Mucosa of descending colon (tissue), 3 donors: ENCODE results near the gene UGT1A6. TPM values are rescaled to one million over a fixed set of nuclear protein-coding genes. Genes with fewer than 3 reads are reported as not detected.

Source experiments
- ATAC-seq: fragments of 200-7000 bp; cut with Tn5 transposase; one replicate; pipeline ENCODE4 v1.9.1; 2020; ENCODE audit warnings: mild to moderate bottlenecking, moderate library complexity
- DNase-seq, 3 donors: peaks; one replicate each; pipeline ENCODE4 v3.0.0-alpha.2; 2020
- H3K36me3 ChIP-seq: fragments of 200-600 bp; one replicate; pipeline ENCODE4 v1.8.0; 2021; ENCODE audit warnings: low read depth, mild to moderate bottlenecking
- H3K4me1 ChIP-seq: fragments of 200-600 bp; one replicate; pipeline ENCODE4 v1.8.0; 2021; ENCODE audit warnings: low read depth, mild to moderate bottlenecking
- H3K4me3 ChIP-seq: fragments of 200-600 bp; one replicate; pipeline ENCODE4 v1.8.0; 2021; ENCODE audit warnings: mild to moderate bottlenecking
- H3K9me3 ChIP-seq: fragments of 200-600 bp; one replicate; pipeline ENCODE4 v1.8.0; 2021; ENCODE audit warnings: mild to moderate bottlenecking
- intact Hi-C, 2 donors: fragments of 100-400 bp; cut with DNase I in 1 of 2; cut with micrococcal nuclease in 1 of 2; formaldehyde crosslinking; loops; one replicate each; pipeline versions ENCODE4 v1.11.0 to v1.11.1; 2022; cut with DNase I, micrococcal nuclease
- total RNA-seq, 3 donors: library from RNA; stranded (reverse); fragmentation: NEBNext Ultra II Directional in 2 of 3; extraction: Animal tissue kit (Norgen Biotek cat#: 25700) in 2 of 3; gene quantifications; one replicate each; pipeline versions ENCODE4 v1.2.1 to v1.2.4, GENCODE V29; 2021 to 2023
- TF ChIP-seq, protein P1 (sequence below): fragments of 200-600 bp; IDR thresholded peaks from one replicate; pipeline ENCODE4 v1.8.0; 2022; ENCODE audit warnings: antibody characterized with exemption, mild to moderate bottlenecking
- donor health status: DM: no; HTN: no; CAD: no; lungs with moderate emphysema.
- donor health status: DM: no; HTN: no; CAD: no.
- donor health status: DM: no; HTN: yes; CAD: no.

The UGT1A6 gene
- total RNA-seq, 3 donors from 2014 or later, result 8.5 to 19.3 (median 8.7) TPM

DNA sequence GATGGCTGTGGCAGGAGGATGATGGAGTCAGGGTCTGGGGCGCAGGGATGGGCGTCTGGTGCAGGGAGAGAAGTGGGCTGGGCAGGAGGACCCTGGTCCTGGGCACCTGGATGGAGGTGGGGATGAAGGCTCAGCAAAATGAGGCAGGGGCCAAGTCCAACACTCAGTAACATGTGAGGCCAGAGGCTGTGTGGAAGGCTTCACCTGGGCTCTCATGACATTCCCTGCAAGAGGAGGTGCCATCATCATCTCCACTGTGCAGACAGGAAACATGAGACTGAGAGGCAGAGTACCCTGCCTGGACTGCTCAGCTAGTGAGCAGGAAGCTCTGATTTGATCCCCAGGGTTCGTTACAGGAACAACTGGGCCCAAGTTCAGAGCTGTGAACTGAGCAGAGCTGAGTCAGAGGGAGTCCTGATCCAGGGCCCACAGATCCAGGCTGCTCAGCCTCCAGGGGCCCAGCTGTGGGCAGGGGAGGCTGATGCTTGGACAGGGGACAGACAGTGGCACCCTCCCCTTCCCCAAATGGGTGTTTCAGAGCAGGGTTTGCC is 124.7 kb downstream of the UGT1A6 start:
- Histone ChIP-seq H3K9me3 (no peaks in the 10 kb centered on the region), H3K36me3 (no peaks in the 10 kb centered on the region), H3K4me3 (no peak overlapping the region), H3K4me1 (no peaks in the 10 kb centered on the region)
- no peak for DNase-seq
- peak; percentile 14 for ATAC-seq
- TF ChIP-seq, protein P1, sequence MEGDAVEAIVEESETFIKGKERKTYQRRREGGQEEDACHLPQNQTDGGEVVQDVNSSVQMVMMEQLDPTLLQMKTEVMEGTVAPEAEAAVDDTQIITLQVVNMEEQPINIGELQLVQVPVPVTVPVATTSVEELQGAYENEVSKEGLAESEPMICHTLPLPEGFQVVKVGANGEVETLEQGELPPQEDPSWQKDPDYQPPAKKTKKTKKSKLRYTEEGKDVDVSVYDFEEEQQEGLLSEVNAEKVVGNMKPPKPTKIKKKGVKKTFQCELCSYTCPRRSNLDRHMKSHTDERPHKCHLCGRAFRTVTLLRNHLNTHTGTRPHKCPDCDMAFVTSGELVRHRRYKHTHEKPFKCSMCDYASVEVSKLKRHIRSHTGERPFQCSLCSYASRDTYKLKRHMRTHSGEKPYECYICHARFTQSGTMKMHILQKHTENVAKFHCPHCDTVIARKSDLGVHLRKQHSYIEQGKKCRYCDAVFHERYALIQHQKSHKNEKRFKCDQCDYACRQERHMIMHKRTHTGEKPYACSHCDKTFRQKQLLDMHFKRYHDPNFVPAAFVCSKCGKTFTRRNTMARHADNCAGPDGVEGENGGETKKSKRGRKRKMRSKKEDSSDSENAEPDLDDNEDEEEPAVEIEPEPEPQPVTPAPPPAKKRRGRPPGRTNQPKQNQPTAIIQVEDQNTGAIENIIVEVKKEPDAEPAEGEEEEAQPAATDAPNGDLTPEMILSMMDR, result no peak
- intact Hi-C loops, result no loop called here

DNA sequence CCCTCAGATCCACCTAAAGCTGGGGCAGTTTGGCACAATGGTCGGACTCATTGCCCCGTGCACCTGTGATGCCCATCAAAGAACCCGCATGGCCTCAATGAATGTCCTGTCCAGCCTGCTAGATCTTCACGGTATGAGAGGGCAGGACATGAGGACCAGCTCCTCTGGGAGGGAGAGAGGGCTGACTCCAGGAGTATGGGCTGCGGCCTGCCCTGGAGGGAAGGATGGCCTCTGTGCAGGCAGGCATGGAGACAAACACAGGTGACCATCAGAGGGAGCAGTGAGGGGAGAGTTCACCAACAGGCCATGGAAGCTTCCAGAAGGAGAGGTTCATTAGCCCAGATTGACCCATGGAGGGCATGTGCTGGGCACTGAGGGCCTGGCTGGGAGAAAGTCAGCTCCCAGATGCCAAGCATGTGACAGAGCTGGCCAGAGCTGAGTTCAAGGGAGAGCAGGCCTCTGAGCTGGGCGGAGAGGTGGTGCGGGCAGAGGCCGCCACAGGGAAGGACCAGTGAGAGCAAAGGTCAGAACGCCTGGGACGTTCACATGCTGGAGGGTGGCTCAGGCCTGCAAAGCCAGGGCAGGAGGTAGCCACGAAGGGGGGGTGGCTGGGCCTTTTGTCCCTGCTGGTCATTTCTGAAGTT is 125.4 kb downstream of the UGT1A6 start:
- Histone ChIP-seq H3K36me3 (no peaks in the 10 kb centered on the region), H3K9me3 (no peaks in the 10 kb centered on the region), H3K4me3 (no peak overlapping the region), H3K4me1 (no peaks in the 10 kb centered on the region)
- DNase-seq (no peak), ATAC-seq (peak; percentile 52)
- intact Hi-C loops, result no loop called here
- TF ChIP-seq, protein P1, result no peak

DNA sequence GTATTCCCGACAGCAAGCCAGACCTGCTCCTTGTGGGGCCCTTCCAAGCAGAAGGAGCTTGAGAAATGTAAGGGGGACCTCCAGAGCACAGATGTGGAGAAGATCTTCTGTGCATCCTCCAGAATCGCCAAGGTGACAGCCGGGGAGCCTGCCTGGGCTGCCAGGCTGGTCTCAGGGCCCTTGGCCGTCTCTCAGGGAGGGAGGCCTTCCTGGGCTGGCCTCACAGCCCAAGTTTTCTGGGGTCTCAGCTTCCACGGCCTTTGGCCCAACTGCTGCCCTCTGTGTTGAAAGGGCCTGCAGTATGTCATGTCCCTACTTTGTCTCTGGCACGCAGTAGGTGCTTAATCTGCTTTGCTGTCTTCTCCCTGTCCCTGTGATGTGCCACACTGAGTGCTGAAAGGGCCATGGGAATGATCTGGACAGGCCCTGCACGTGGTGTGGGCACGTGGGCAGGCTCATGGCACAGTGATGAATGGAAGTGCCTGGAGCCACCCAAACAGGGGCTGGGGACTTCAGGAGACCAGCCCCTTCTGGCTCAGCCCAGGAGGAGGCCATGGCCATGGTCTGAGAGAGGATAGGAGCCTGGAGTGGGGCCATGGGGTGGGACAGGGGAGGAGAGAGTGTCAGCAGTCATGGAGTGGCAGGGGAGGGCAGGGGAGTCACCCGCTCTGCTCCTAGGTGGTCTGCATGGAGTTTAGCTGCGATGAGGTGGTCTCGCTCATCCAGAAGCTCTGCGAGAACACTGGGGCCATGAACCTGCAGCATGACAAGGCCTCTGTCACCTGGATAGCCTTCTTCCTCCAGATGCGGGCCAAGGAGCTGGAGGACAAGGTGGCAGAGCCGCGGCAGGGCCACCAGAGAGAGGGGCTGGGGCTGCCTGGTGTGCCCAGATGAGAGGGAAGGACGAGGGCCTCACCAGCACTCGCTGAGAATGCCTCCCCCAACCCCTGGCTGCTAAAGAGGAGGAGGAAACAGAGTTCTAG is 126.2 kb downstream of the UGT1A6 start:
- DNase-seq, result no peak
- TF ChIP-seq, protein P1, result no peak
- no peak overlapping the region for H3K4me3 ChIP-seq
- intact Hi-C loops, result no loop called here
- H3K4me1 ChIP-seq, result no peaks in the 10 kb centered on the region
- H3K36me3 ChIP-seq, result no peaks in the 10 kb centered on the region
- no peaks in the 10 kb centered on the region for H3K9me3 ChIP-seq
- ATAC-seq, result no peak

DNA sequence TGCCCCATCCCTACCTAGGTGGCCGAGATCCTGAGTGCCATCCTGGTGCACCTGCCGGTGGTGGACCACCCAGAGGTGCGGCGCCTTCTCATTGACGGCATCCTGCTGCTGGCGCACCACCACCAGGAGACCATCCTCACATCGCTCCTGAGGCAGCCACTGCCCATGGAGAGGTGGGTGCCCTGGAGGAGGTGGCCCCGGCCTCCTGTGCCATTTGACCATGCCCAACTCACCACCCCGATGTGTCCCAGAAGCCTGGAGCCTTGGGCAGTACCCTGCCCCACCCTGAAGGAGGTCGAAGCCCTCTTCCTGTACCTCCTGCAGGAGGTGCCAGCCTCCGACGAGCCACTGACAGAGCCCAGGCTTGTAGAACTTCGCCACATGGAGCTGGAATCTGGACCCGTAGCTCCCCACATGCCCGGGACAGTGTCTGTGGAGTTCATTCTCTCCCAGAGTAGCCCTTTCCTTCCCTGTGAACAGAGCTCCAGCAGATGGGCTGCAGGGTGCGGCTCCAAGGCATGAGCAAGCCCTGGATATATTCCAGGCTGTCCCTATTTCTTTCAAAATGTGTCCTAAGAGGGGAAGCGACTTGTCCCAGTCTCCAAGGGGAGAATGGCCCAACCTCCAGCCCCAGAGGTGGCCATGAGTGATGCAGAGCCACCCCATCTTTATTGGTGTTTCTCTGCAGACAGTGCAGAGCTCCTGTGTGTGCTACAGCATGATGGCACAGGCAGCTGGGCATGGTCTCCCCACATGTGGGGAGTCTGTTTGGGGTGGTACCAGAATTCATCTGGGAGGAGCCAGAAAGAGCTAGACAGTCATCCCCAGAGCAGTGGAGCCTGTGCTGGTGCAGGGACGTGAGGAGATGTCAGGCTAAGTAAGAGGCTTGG is 127.4 kb downstream of the UGT1A6 start:
- TF ChIP-seq, protein P1, result no peak
- intact Hi-C loops, result no loop called here
- no peaks in the 10 kb centered on the region for H3K4me1 ChIP-seq
- DNase-seq, result no peak
- no peak for ATAC-seq
- no peak overlapping the region for H3K4me3 ChIP-seq
- H3K36me3 ChIP-seq, result no peaks in the 10 kb centered on the region
- no peaks in the 10 kb centered on the region for H3K9me3 ChIP-seq

DNA sequence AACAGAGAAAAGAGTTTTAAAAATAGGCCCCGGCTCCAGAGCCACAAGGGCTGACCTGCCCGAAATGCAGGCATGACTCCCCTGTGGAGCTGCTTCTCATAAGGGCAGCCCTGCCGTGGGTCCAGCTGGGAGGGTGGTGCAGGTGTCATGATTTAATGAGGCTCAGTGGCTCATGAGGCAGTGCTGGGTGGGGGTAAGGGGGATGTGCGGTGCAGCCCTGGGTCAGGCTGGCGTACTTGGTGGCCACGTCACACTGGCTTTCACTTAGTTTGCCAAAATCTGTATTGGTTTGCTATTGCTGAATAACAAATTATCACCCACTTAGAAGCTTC is 128.1 kb downstream of the UGT1A6 start:
- ATAC-seq, result no peak
- DNase-seq, result no peak
- intact Hi-C loops, result no loop called here
- TF ChIP-seq, protein P1, result no peak
- Histone ChIP-seq H3K9me3 (no peaks in the 10 kb centered on the region), H3K4me3 (no peak overlapping the region), H3K4me1 (no peaks in the 10 kb centered on the region), H3K36me3 (no peaks in the 10 kb centered on the region)
